Karpas-422 (cell line): ENCODE results near the gene C6orf136. TPM values are rescaled to one million over a fixed set of nuclear protein-coding genes. Genes with fewer than 3 reads are reported as not detected.
A peak's percentile ranks its signal among the peaks of the same experiment; 100 is the strongest.

Source experiments
- DNase-seq: peaks from one replicate; pipeline ENCODE4 v3.0.0-alpha.2; 2015
- H2AFZ ChIP-seq: fragments of 200-600 bp; sonication (generic); 2 replicates; pipeline ENCODE4 v1.6.1; 2014; ENCODE audit warnings: antibody characterized with exemption, low read length, mixed read lengths
- H3K27ac ChIP-seq: fragments of 200-600 bp; sonication (generic); 2 replicates; pipeline ENCODE4 v1.5.1; 2014; ENCODE audit warnings: mild to moderate bottlenecking, low read length, moderate library complexity
- H3K27me3 ChIP-seq: fragments of 200-600 bp; sonication (generic); 2 replicates; pipeline ENCODE4 v1.6.1; 2014; ENCODE audit warnings: low read length, mixed read lengths
- H3K36me3 ChIP-seq: fragments of 200-600 bp; sonication (generic); 2 replicates; pipeline ENCODE4 v1.6.1; 2014; ENCODE audit warnings: low read length, mixed read lengths; ENCODE audit not compliant: insufficient read depth
- H3K4me1 ChIP-seq: fragments of 200-600 bp; sonication (generic); 2 replicates; pipeline ENCODE4 v1.6.1; 2014; ENCODE audit warnings: mild to moderate bottlenecking, low read length, mixed read lengths
- H3K4me2 ChIP-seq: fragments of 200-600 bp; sonication (generic); 2 replicates; pipeline ENCODE4 v1.6.1; 2014; ENCODE audit warnings: low read length, low read depth, mild to moderate bottlenecking; ENCODE audit not compliant: poor library complexity, severe bottlenecking
- H3K4me3 ChIP-seq: fragments of 200-600 bp; sonication (generic); 2 replicates; pipeline ENCODE4 v1.5.1; 2014; ENCODE audit warnings: mild to moderate bottlenecking, antibody characterized with exemption, low read length, mixed read lengths
- H3K79me2 ChIP-seq: fragments of 200-600 bp; sonication (generic); 2 replicates; pipeline ENCODE4 v1.6.1; 2014; ENCODE audit warnings: mild to moderate bottlenecking, low read length, mixed read lengths
- H3K9ac ChIP-seq: fragments of 200-600 bp; sonication (generic); 2 replicates; pipeline ENCODE4 v1.6.0; 2014; ENCODE audit warnings: low read length
- H3K9me2 ChIP-seq: fragments of 200-600 bp; sonication (generic), shearing (Covaris generic); replicated peaks from 2 replicates; pipeline ENCODE4 v1.6.0; 2014; ENCODE audit warnings: mild to moderate bottlenecking, low read length, moderate library complexity; ENCODE audit not compliant: insufficient read depth
- H3K9me3 ChIP-seq: fragments of 300-700, 200-600 bp; sonication (generic); 2 replicates; pipeline ENCODE4 v1.6.1; 2014; ENCODE audit warnings: low read length, mixed read lengths
- H4K20me1 ChIP-seq: fragments of 200-600 bp; sonication (generic); 2 replicates; pipeline ENCODE4 v1.6.1; 2014; ENCODE audit warnings: mild to moderate bottlenecking, antibody characterized with exemption, low read length, low read depth; ENCODE audit not compliant: insufficient read depth
- total RNA-seq: library from RNA; depleted of rRNA; stranded (reverse); fragments of >200 nt; shearing (Covaris generic); gene quantifications from 2 replicates; pipeline ENCODE4 v1.2.3, GENCODE V29; 2014; ENCODE audit warnings: low replicate concordance

The C6orf136 gene
- total RNA-seq, 1 experiment from 2014 or later: 5.6 TPM

GRCh38 chr6:30685157-30686008 is 38.5 kb downstream of the C6orf136 start:
- Histone ChIP-seq H3K27ac (peak overlapping the region; percentile 98), H3K79me2 (peaks cover 68% of the 10 kb centered on the region), H2AFZ (no peak overlapping the region), H3K4me3 (peak overlapping the region; percentile 80), H3K4me1 (peaks cover 72% of the 10 kb centered on the region), H3K9me2 (no peaks in the 10 kb centered on the region), H3K4me2 (peak overlapping the region; percentile 97), H3K9ac (peak overlapping the region; percentile 96), H3K27me3 (no peaks in the 10 kb centered on the region), H3K9me3 (no peaks in the 10 kb centered on the region), H4K20me1 (peaks cover 8% of the 10 kb centered on the region; the same call in 1 of the 2 replicates), H3K36me3 (peaks cover 9% of the 10 kb centered on the region)
- DNase-seq: peak; percentile 58

DNA sequence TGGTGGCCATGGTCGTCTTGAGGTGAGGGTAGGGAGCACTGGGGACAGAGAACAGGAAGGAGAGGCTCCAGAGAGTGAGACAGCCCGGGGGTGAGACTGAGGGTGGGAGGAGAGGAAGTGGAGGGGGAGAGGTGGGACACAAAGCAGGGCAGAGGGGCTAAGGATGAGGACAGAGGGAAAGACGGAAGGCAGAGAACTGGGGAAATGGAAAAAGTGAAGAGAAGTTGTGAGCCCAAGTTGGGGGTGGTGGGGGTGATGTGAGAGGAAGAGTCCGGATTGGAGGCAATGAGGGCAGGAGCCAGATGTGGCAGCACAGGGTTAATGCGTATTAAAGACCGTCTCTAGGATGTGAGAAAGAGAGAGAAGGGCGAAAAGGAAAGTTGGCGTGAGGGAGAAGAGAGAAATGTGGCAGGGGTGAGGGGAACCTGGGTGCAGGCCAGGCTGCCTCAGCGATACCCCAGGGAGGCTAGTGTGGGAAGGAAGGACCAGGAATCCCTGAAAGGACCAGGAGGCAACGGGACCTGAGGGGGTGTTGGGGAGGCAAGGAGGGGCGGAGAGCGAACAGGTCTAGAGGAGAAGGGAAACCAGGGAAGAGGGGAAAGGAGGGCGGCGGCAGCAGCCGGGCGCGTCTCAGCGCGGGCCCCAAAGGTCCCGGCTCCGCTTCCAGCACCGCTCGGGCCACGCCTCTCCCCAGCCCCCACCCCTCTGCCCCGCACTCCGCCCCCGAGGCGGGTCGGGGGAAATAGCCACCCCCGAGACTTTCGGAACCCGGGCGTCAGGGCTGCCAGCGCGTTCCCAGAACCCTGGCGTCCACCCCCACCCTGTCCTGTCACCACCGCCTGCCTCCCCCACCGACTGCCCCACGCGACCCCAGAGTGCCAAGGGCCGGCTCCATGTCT is 39.3 kb downstream of the C6orf136 start, which contains the start of gene PPP1R18:
PPP1R18 (minus strand) TSS at position 637 of the 899 bp plus-strand sequence; CDS start at position 10, 627 bp downstream.
- Histone ChIP-seq H3K9ac (peak within 1 kb of the TSS; percentile 96), H2AFZ (no peak within 1 kb of the TSS; the same call in 1 of the 2 replicates), H3K4me1 (peaks cover 68% of the 10 kb centered on the region), H3K27ac (peak within 1 kb of the TSS; percentile 98), H3K36me3 (peaks cover 9% of the 10 kb centered on the region), H3K9me3 (no peaks in the 10 kb centered on the region), H3K27me3 (no peaks in the 10 kb centered on the region), H4K20me1 (peaks cover 8% of the 10 kb centered on the region; the same call in 1 of the 2 replicates), H3K4me2 (peak within 1 kb of the TSS; percentile 97), H3K4me3 (peak within 1 kb of the TSS; percentile 80), H3K79me2 (peaks cover 60% of the 10 kb centered on the region), H3K9me2 (no peaks in the 10 kb centered on the region)
- DNase-seq: peak; percentile 92

DNA sequence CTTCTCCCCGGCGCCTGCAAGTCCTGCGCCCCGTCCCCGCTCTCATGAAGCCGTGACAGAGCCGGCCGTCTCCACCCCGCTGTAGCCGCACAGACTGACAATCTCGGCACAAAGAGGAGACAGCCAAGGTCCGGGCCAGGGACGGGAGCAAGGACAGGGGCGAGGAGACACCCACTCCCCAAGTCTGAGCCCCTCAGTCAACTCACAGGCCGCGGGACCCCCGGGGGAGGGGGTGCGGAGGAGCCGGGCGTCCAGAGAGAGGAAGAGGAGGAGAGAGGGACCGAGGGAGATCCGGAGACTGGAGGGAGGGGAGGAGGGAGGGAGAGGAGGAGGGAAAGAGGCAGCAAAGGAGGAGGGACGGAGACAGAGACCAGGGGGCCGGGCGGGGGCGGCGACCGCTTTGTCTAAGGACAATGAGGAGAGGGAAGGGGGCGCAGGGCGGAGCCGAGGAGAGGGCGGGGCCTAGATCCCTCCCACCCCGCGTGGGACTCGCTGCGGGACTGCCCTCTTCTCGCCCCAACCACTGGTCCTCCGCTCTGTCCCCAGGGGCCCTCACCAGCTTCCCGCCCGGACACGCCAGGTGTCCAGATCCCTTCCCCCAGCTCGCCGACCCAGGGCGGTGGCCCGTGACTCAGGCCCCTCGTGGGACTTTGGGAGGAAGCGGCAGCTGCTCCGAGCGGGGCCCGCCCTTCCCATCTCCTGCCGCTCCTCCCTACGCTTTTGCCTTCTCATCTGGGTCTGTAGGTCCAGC is 40.1 kb downstream of the C6orf136 start:
- H3K9me2 ChIP-seq: no peaks in the 10 kb centered on the region
- peak overlapping the region; percentile 98 for H3K27ac ChIP-seq
- H3K79me2 ChIP-seq: peaks cover 52% of the 10 kb centered on the region
- H3K9me3 ChIP-seq: no peaks in the 10 kb centered on the region
- peak; percentile 99 for DNase-seq
- peaks cover 8% of the 10 kb centered on the region; the same call in 1 of the 2 replicates for H4K20me1 ChIP-seq
- no peaks in the 10 kb centered on the region for H3K27me3 ChIP-seq
- H3K36me3 ChIP-seq: peaks cover 3% of the 10 kb centered on the region
- H3K4me1 ChIP-seq: peaks cover 63% of the 10 kb centered on the region
- peak overlapping the region; percentile 80 for H3K4me3 ChIP-seq
- no peak overlapping the region; the same call in 1 of the 2 replicates for H2AFZ ChIP-seq
- H3K4me2 ChIP-seq: peak overlapping the region; percentile 97
- H3K9ac ChIP-seq: peak overlapping the region; percentile 96

DNA sequence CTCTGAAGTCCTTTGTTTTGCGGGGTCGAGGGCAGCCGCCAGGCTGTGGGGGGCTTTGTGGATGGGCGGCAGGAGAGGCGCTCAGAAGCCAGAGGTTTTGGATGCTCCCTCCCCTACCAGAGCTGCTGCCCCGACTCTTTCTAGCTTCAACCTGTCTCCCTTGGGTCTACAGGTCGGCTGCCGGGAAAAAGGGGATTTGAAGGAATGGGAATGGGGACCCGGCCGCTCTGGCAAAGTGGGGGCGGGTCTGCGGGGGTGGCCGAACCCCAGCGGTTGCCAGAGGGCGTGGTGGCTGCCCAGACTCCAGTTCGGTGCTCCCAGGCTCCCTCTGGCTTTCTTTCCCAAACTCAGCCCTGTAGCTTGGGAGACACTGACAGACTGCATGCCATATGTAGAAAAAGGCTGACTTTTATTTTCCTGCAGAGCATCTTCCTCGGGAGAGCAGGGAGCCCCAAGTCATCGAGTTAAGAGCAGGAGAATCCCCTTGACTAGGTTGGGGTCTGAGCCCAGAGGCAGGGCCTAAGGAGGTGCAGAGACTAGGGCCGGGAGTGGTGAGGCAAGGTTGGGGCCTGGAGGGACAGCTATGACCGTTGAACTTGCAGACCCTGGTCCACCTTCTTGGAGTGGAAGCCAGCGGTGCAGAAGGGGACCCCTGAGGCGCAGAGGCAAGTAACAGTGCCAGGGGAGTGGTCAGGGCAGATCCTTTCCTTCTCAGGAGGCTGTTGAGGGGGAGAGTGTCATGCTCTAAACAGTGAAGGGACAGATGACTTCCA is 40.9 kb downstream of the C6orf136 start:
- H3K36me3 ChIP-seq: no peaks in the 10 kb centered on the region; the same call in 1 of the 2 replicates
- peak; percentile 77 for DNase-seq
- H3K9ac ChIP-seq: peak overlapping the region; percentile 96
- H3K27me3 ChIP-seq: no peaks in the 10 kb centered on the region
- peaks cover 56% of the 10 kb centered on the region for H3K4me1 ChIP-seq
- H3K9me2 ChIP-seq: no peaks in the 10 kb centered on the region
- H3K4me3 ChIP-seq: peak overlapping the region; percentile 80
- H3K4me2 ChIP-seq: peak overlapping the region; percentile 97
- H3K79me2 ChIP-seq: peaks cover 44% of the 10 kb centered on the region
- peaks cover 8% of the 10 kb centered on the region; the same call in 1 of the 2 replicates for H4K20me1 ChIP-seq
- H3K27ac ChIP-seq: peak overlapping the region; percentile 98
- no peak overlapping the region for H2AFZ ChIP-seq
- H3K9me3 ChIP-seq: no peaks in the 10 kb centered on the region

- peaks cover 8% of the 10 kb centered on the region; the same call in 1 of the 2 replicates for H4K20me1 ChIP-seq
- peak overlapping the region; percentile 80 for H3K4me3 ChIP-seq
- H3K36me3 ChIP-seq: no peaks in the 10 kb centered on the region; the same call in 1 of the 2 replicates
- H3K4me2 ChIP-seq: peak overlapping the region; percentile 97
- no peak overlapping the region for H2AFZ ChIP-seq
- peaks cover 50% of the 10 kb centered on the region for H3K4me1 ChIP-seq
- peaks cover 37% of the 10 kb centered on the region for H3K79me2 ChIP-seq
- no peaks in the 10 kb centered on the region for H3K27me3 ChIP-seq
- peak overlapping the region; percentile 96 for H3K9ac ChIP-seq
- peak overlapping the region; percentile 98 for H3K27ac ChIP-seq
- H3K9me2 ChIP-seq: no peaks in the 10 kb centered on the region
- no peaks in the 10 kb centered on the region for H3K9me3 ChIP-seq
- peak; percentile 92 for DNase-seq
These were observed 41.6 kb downstream of the C6orf136 start for GRCh38 chr6:30688569-30688968.

- H3K27ac ChIP-seq: peak overlapping the region; percentile 98
- H3K79me2 ChIP-seq: peaks cover 30% of the 10 kb centered on the region
- H3K4me2 ChIP-seq: peak overlapping the region; percentile 97
- no peaks in the 10 kb centered on the region; the same call in 1 of the 2 replicates for H3K36me3 ChIP-seq
- no peak overlapping the region for H2AFZ ChIP-seq
- peak; percentile 81 for DNase-seq
- H3K9ac ChIP-seq: peak overlapping the region; percentile 96
- H3K4me3 ChIP-seq: peak overlapping the region; percentile 80
- no peaks in the 10 kb centered on the region for H3K27me3 ChIP-seq
- H3K9me3 ChIP-seq: no peaks in the 10 kb centered on the region
- H3K9me2 ChIP-seq: no peaks in the 10 kb centered on the region
- peaks cover 50% of the 10 kb centered on the region for H3K4me1 ChIP-seq
- H4K20me1 ChIP-seq: 0 out of 2 replicates have a peak, but pooled peaks cover 1% of the 10 kb centered on the region
These were observed 42.3 kb downstream of the C6orf136 start for GRCh38 chr6:30689022-30689865.
